ENCODE measurements around the gene DLGAP1. TPM values are rescaled to one million over a fixed set of nuclear protein-coding genes. Genes with fewer than 3 reads are reported as not detected.
A peak's percentile ranks its signal among the peaks of the same experiment; 100 is the strongest.

DLGAP1 gene
- total RNA-seq, 1 experiment from 2014 or later, result 0.39 TPM

DNA sequence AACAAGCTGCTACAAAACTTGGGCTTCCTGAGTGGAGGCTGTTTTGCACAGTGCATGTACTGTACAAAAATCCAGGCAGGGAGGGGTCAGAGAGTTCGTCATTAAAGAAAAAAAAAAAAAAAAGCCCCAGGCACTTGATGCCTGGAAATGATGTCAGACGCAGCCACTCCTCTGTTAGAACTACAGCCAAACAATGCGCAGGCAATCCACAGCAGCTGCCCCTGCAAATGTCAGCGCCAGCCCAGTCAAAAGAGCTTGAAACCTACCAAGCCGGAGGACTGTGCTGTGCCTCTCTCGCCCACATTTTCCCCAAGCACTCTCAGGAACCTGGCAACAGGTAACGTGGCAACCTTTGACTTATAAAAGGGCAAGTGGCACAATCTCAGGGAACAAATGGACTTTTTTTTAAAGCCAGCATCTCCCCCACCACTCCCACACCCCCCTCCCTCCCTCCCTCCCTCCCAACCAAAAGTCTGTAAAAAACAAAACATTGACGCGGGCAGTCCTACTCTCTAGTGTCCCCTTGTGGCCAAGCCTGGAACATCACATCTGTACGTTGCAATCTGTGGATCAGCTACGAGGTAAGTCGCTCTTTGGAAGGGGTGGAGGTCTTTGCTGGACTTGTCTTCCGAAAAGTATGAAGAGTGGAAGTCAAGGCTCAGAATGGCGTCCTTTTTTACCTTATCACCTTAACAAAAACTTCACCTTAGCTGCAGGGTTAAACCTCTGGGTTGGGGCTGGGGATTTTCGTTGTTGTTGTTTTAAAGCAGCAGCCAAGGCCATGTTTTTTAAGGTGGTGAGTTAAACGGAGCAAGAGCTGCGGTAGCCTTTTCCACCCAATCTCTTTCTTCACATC, 861.0 kb downstream of the DLGAP1 start:
- Histone ChIP-seq H3K9me3 (ENCODE audit: control insufficient read depth in 1 of 2, insufficient read depth in 1 of 2, low read depth in 1 of 2, low read length in 2 of 2) (no peaks in the 10 kb centered on the region), H2AFZ (ENCODE audit: low read depth, low read length, poor library complexity, severe bottlenecking) (no peak overlapping the region), H3K27ac (ENCODE audit: low read depth, low read length) (peak overlapping the region; percentile 100), H3K9ac (ENCODE audit: low read length) (peak overlapping the region; percentile 95), H3K4me2 (ENCODE audit: low read length) (peak overlapping the region; percentile 92), H3K27me3 (ENCODE audit: insufficient read depth, low read length) (no peaks in the 10 kb centered on the region), H3K79me2 (ENCODE audit: insufficient read depth, low read length) (peaks cover 49% of the 10 kb centered on the region), H3K36me3 (ENCODE audit: control insufficient read depth in 1 of 2, insufficient read depth in 2 of 2, low read length in 2 of 2) (peaks cover 0 to 14% of the 10 kb centered on the region in 2 experiments; a peak in 1 of 4 replicates), H3K9me2 (ENCODE audit: insufficient read depth) (no peaks in the 10 kb centered on the region), H4K20me1 (ENCODE audit: insufficient read depth) (no peaks in the 10 kb centered on the region), H3K4me3 (replicated peaks in 1 of 2; ENCODE audit: low read depth in 1 of 2, low read length in 2 of 2) (peak overlapping the region; percentile 60 to 81), H3K4me1 (ENCODE audit: control insufficient read depth in 1 of 2, insufficient read depth in 2 of 2, low read length in 2 of 2) (peaks cover 86 to 96% of the 10 kb centered on the region in 2 experiments)
- POLR2A ChIA-PET, result interaction anchor here (0.7 to 7.8 kb wide), 24 partner anchors 9 to 345 kb away, joined by 3 to 68 read pairs (median 5); no protein-coding TSS in a partner anchor
- DNase-seq (ENCODE audit: low read depth, low spot score), result peak; percentile 95
- intact Hi-C loops (cut with micrococcal nuclease), result loop anchor here (1.0 to 5.0 kb wide), 5 partner anchors 30 to 332 kb away; partner anchors contain the start of gene MYL12B
- BruUV-seq (replicated peaks), result TSS peak; percentile 69
- CTCF ChIA-PET, result interaction anchor here (0.5 to 4.2 kb wide), 21 partner anchors 9 to 317 kb away, joined by 3 to 45 read pairs (median 3); partner anchors contain the start of gene TGIF1
- ATAC-seq, result peak; percentile 70
- RAD21 ChIA-PET (ENCODE audit: low non-redundant PET in 1 of 2, low total read pairs in 2 of 2, uncharacterized antibody in 2 of 2, unreplicated experiment in 2 of 2), result interaction anchor here (0.9 to 2.7 kb wide), 5 partner anchors 30 to 312 kb away, joined by 3 to 16 read pairs (median 5); no protein-coding TSS in a partner anchor
- TF ChIP-seq EZH2 (IDR thresholded peaks at IDR 0.05) (no peak), REST (IDR thresholded peaks at IDR 0.05; ENCODE audit: low read depth) (no peak), FOSL1 (IDR thresholded peaks at IDR 0.05; ENCODE audit: low read depth) (no peak), ZBTB33 (IDR thresholded peaks at IDR 0.05; ENCODE audit: extremely low read depth, insufficient replicate concordance, low read length) (no peak), JUND (IDR thresholded peaks at IDR 0.05) (no peak), YY1 (IDR thresholded peaks at IDR 0.05; ENCODE audit: extremely low read depth, insufficient replicate concordance, low read depth, low read length) (peak; percentile 55), ATF3 (IDR thresholded peaks at IDR 0.05) (no peak), POLR2A (IDR thresholded peaks at IDR 0.05; ENCODE audit: borderline replicate concordance, extremely low read depth, insufficient read depth, insufficient read length) (no peak), TCF7L2 (IDR thresholded peaks at IDR 0.05; ENCODE audit: borderline replicate concordance, extremely low read depth, insufficient read depth, insufficient read length) (peak; percentile 75), SRF (IDR thresholded peaks at IDR 0.05; ENCODE audit: low read depth) (no peak), SIN3A (IDR thresholded peaks at IDR 0.05; ENCODE audit: low read depth) (no peak), SP1 (IDR thresholded peaks at IDR 0.05; ENCODE audit: low read depth) (no peak), CEBPB (IDR thresholded peaks at IDR 0.05; ENCODE audit: low read depth) (no peak), ZFX (IDR thresholded peaks at IDR 0.05) (no peak), ZNF274 (IDR thresholded peaks at IDR 0.05; ENCODE audit: low read depth, low read length) (no peak), CBX3 (IDR thresholded peaks at IDR 0.05; ENCODE audit: low read depth) (no peak), EZH2phosphoT487 (IDR thresholded peaks at IDR 0.05; ENCODE audit: borderline replicate concordance) (no peak), EGR1 (IDR thresholded peaks at IDR 0.05; ENCODE audit: low read depth) (no peak), ELF1 (IDR thresholded peaks at IDR 0.05; ENCODE audit: borderline replicate concordance, low read depth) (no peak), POLR2AphosphoS5 (IDR thresholded peaks at IDR 0.05; ENCODE audit: low read depth, low read length) (peak; percentile 82), RAD21 (IDR thresholded peaks at IDR 0.05; ENCODE audit: low read depth) (no peak)
- TF ChIP-seq, protein P1, sequence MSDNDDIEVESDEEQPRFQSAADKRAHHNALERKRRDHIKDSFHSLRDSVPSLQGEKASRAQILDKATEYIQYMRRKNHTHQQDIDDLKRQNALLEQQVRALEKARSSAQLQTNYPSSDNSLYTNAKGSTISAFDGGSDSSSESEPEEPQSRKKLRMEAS (IDR thresholded peaks at IDR 0.05), result no peak

All from HCT116 (cell line).